ENCODE data around the gene PRRC1.
"Not testable (repeated sequence)": the region's sequence is repeated elsewhere in the genome, so short reads cannot be mapped to it uniquely, and the experiment has no call there.

Gene PRRC1

GRCh38 chr5:127549551-127549950 is 32.1 kb downstream of the PRRC1 start:
- peak; percentile 73 for DNase-seq

- DNase-seq = no peak
These were observed 33.4 kb downstream of the PRRC1 start for GRCh38 chr5:127550652-127551409.

GRCh38 chr5:127551410-127552041 is 34.1 kb downstream of the PRRC1 start:
- DNase-seq = no peak

GRCh38 chr5:127555826-127556225 is 38.4 kb downstream of the PRRC1 start:
- no peak for DNase-seq

GRCh38 chr5:127556609-127557334 is 39.3 kb downstream of the PRRC1 start:
- no peak for DNase-seq

GRCh38 chr5:127558273-127558672 is 40.8 kb downstream of the PRRC1 start:
- no peak for DNase-seq

- DNase-seq = no peak
These were observed 43.8 kb downstream of the PRRC1 start for GRCh38 chr5:127561254-127561653.

GRCh38 chr5:127562252-127562651 is 44.8 kb downstream of the PRRC1 start:
- DNase-seq = no peak

- no peak for DNase-seq
These were observed 45.7 kb downstream of the PRRC1 start for GRCh38 chr5:127563136-127563535.

- peak; percentile 81 for DNase-seq
These were observed 46.7 kb downstream of the PRRC1 start for GRCh38 chr5:127564002-127564769.

- DNase-seq = no peak
These were observed 48.3 kb downstream of the PRRC1 start for GRCh38 chr5:127565586-127566270.

- DNase-seq = no peak
These were observed 49.8 kb downstream of the PRRC1 start for GRCh38 chr5:127567026-127567768.

- DNase-seq = no peak
These were observed 50.7 kb downstream of the PRRC1 start for GRCh38 chr5:127568166-127568565.

- not testable (repeated sequence) for DNase-seq
These were observed 52.0 kb downstream of the PRRC1 start for GRCh38 chr5:127569471-127569870.

- no peak for DNase-seq
These were observed 54.1 kb downstream of the PRRC1 start for GRCh38 chr5:127571314-127572131.

- DNase-seq = no peak
These were observed 55.5 kb downstream of the PRRC1 start for GRCh38 chr5:127572930-127573329.

- no peak for DNase-seq
These were observed 57.6 kb downstream of the PRRC1 start for GRCh38 chr5:127574852-127575679.

- DNase-seq = no peak
These were observed 60.0 kb downstream of the PRRC1 start for GRCh38 chr5:127577458-127577857.

GRCh38 chr5:127580731-127581130 is 63.3 kb downstream of the PRRC1 start:
- no peak for DNase-seq

GRCh38 chr5:127581450-127581849 is 64.0 kb downstream of the PRRC1 start:
- DNase-seq = no peak

Data from NCI-H748 treated with DMSO at 0.1 percent for 48 hours (cell line).